ENCODE data around the gene AGR3.

AGR3 gene

GRCh38 chr7:16881844-16882243, at the start of gene AGR3:
Gene AGR3, minus strand, starts transcription at chr7:16881983. Its CDS starts 3,365 bp downstream, at chr7:16878618.
- DNase-seq, result no peak

GRCh38 chr7:16930946-16931345, 49.2 kb upstream of the AGR3 start:
- no peak for DNase-seq

GRCh38 chr7:16929146-16929762, 47.5 kb upstream of the AGR3 start:
- DNase-seq, result peak; percentile 83

GRCh38 chr7:16926861-16927260, 45.1 kb upstream of the AGR3 start:
- no peak for DNase-seq

- DNase-seq, result peak; percentile 23
Observed at GRCh38 chr7:16926283-16926682, 44.5 kb upstream of the AGR3 start.

GRCh38 chr7:16925609-16926008, 43.8 kb upstream of the AGR3 start:
- DNase-seq, result no peak

- DNase-seq, result no peak
Observed at GRCh38 chr7:16923019-16923418, 41.2 kb upstream of the AGR3 start.

GRCh38 chr7:16921644-16922257, 40.0 kb upstream of the AGR3 start:
- DNase-seq, result no peak

- DNase-seq, result no peak
Observed at GRCh38 chr7:16921151-16921550, 39.4 kb upstream of the AGR3 start.

GRCh38 chr7:16919440-16919839, 37.7 kb upstream of the AGR3 start:
- DNase-seq, result no peak

- no peak for DNase-seq
Observed at GRCh38 chr7:16918288-16918895, 36.6 kb upstream of the AGR3 start.

- DNase-seq, result no peak
Observed at GRCh38 chr7:16916738-16917137, 35.0 kb upstream of the AGR3 start.

- DNase-seq, result no peak
Observed at GRCh38 chr7:16916105-16916639, 34.4 kb upstream of the AGR3 start.

GRCh38 chr7:16915405-16915804, 33.6 kb upstream of the AGR3 start:
- no peak for DNase-seq

- no peak for DNase-seq
Observed at GRCh38 chr7:16914771-16915170, 33.0 kb upstream of the AGR3 start.

- DNase-seq, result no peak
Observed at GRCh38 chr7:16913643-16914042, 31.9 kb upstream of the AGR3 start.

GRCh38 chr7:16912540-16912939, 30.8 kb upstream of the AGR3 start:
- DNase-seq, result no peak

- no peak for DNase-seq
Observed at GRCh38 chr7:16908561-16908960, 26.8 kb upstream of the AGR3 start.

- no peak for DNase-seq
Observed at GRCh38 chr7:16905300-16906044, 23.7 kb upstream of the AGR3 start.

GRCh38 chr7:16904076-16904475, 22.3 kb upstream of the AGR3 start:
- DNase-seq, result no peak

- no peak for DNase-seq
Observed at GRCh38 chr7:16900209-16900768, 18.5 kb upstream of the AGR3 start.

- DNase-seq, result no peak
Observed at GRCh38 chr7:16891874-16892643, 10.3 kb upstream of the AGR3 start.

Measured in GF-D8 (cell line).